Naive thymus-derived CD8-positive, alpha-beta T cell (primary cell): Measurements from ENCODE around the gene OR2H2. TPM values are rescaled to one million over a fixed set of nuclear protein-coding genes. Genes with fewer than 3 reads are reported as not detected.

ENCODE experiments used
- ATAC-seq, 2 donors: fragments of 150-1000 bp; cut with Tn5 transposase in 1 of 2; sonication (Bioruptor Pico), chemical (Tn5 transposase) in 1 of 2; 1 replicate in 1 of 2; 2 replicates in 1 of 2; pipeline ENCODE4 v1.10.0; 2021; ENCODE audit warnings: mild to moderate bottlenecking in 2 of 2, moderate library complexity in 2 of 2
- POLR2A ChIA-PET: fragments of 350-600 bp; sonication (Branson Sonifier 250); formaldehyde crosslinking; loops from one replicate; lab custom pipeline; 2021; ENCODE audit warnings: antibody characterized with exemption; lab: Charles Lee
- DNase-seq, 10 donors: peaks; one replicate each; pipeline versions ENCODE4 v3.0.0 to v3.0.0-alpha.2; 2020 to 2022
- H3K27ac Mint-ChIP-seq, 10 donors: one replicate each; pipeline ENCODE4 v1.8.0; 2020 to 2022; ENCODE audit warnings: mild to moderate bottlenecking in 10 of 10, mixed read lengths in 10 of 10, moderate library complexity in 4 of 10, inconsistent platforms in 1 of 10
- H3K27me3 Mint-ChIP-seq, 5 donors: one replicate each; pipeline ENCODE4 v1.8.0; 2021 to 2022; ENCODE audit warnings: mixed read lengths in 5 of 5
- H3K36me3 Mint-ChIP-seq, 3 donors: one replicate each; pipeline ENCODE4 v1.8.0; 2020 to 2022; ENCODE audit warnings: mixed read lengths in 3 of 3, mild to moderate bottlenecking in 2 of 3, inconsistent platforms in 1 of 3
- H3K4me1 Mint-ChIP-seq, 4 donors: one replicate each; pipeline ENCODE4 v1.8.0; 2021 to 2022; ENCODE audit warnings: mixed read lengths in 4 of 4
- H3K4me3 Mint-ChIP-seq, 10 donors: one replicate each; pipeline ENCODE4 v1.8.0; 2020 to 2022; ENCODE audit warnings: mild to moderate bottlenecking in 10 of 10, mixed read lengths in 10 of 10, moderate library complexity in 6 of 10, inconsistent platforms in 1 of 10
- H3K9me3 Mint-ChIP-seq, 9 donors: one replicate each; pipeline ENCODE4 v1.8.0; 2020 to 2022; ENCODE audit warnings: mixed read lengths in 9 of 9, mild to moderate bottlenecking in 3 of 9, inconsistent platforms in 1 of 9, moderate library complexity in 1 of 9
- polyA plus RNA-seq, 3 donors: library from polyadenylated mRNA; unstranded; fragments of 300-500 nt; fragmentation: Illumina TruSeq; gene quantifications; one replicate each; pipeline ENCODE4 v1.2.3, GENCODE V29; 2021
- total RNA-seq, 8 experiments: library from RNA in 2 of 8; stranded (reverse) in 2 of 8; gene quantifications; one replicate each; pipeline ENCODE4 v1.2.3 and lab custom pipeline; 2021 to 2026

The OR2H2 gene
- total and polyA plus RNA-seq, 5 experiments from 2014 or later = not detected

- H3K27ac Mint-ChIP-seq = no peak overlapping the region
- H3K9me3 Mint-ChIP-seq = no peaks in the 10 kb centered on the region
- POLR2A ChIA-PET = no interaction called here
- no peak overlapping the region for H3K4me3 Mint-ChIP-seq
- ATAC-seq = no peak
- peaks cover 38 to 71% (median 52%) of the 10 kb centered on the region in 5 donors for H3K27me3 Mint-ChIP-seq
- peaks cover 0 to 2% (median 0%) of the 10 kb centered on the region in 3 donors for H3K36me3 Mint-ChIP-seq
- no peak for DNase-seq
- H3K4me1 Mint-ChIP-seq = peaks cover 2 to 10% (median 6%) of the 10 kb centered on the region in 4 donors
Observed at GRCh38 chr6:29563435-29563965, 21.4 kb upstream of the OR2H2 start.

- Mint-ChIP-seq H3K4me3 (no peak overlapping the region), H3K27ac (no peak overlapping the region), H3K27me3 (peaks cover 32 to 60% (median 48%) of the 10 kb centered on the region in 5 donors), H3K36me3 (peaks cover 0 to 2% (median 0%) of the 10 kb centered on the region in 3 donors), H3K9me3 (no peaks in the 10 kb centered on the region), H3K4me1 (peaks cover 2 to 10% (median 6%) of the 10 kb centered on the region in 4 donors)
- ATAC-seq (no peak), DNase-seq (no peak)
- POLR2A ChIA-PET = no interaction called here
Observed at GRCh38 chr6:29564875-29565274, 20.0 kb upstream of the OR2H2 start.

GRCh38 chr6:29566856-29567255, 18.1 kb upstream of the OR2H2 start:
- no peaks in the 10 kb centered on the region for H3K9me3 Mint-ChIP-seq
- ATAC-seq (no peak), DNase-seq (no peak)
- POLR2A ChIA-PET = no interaction called here
- H3K4me1 Mint-ChIP-seq = peaks cover 2 to 10% (median 6%) of the 10 kb centered on the region in 4 donors
- peaks cover 28 to 61% (median 48%) of the 10 kb centered on the region in 5 donors for H3K27me3 Mint-ChIP-seq
- no peak overlapping the region for H3K4me3 Mint-ChIP-seq
- H3K36me3 Mint-ChIP-seq = peaks cover 0 to 2% (median 0%) of the 10 kb centered on the region in 3 donors
- peak overlapping the region in 1 of 10 donors; percentile 14 for H3K27ac Mint-ChIP-seq

- no peak overlapping the region for H3K27ac Mint-ChIP-seq
- no peak for DNase-seq
- H3K27me3 Mint-ChIP-seq = peaks cover 32 to 64% (median 50%) of the 10 kb centered on the region in 5 donors
- H3K36me3 Mint-ChIP-seq = peaks cover 0 to 2% (median 0%) of the 10 kb centered on the region in 3 donors
- POLR2A ChIA-PET = no interaction called here
- H3K4me3 Mint-ChIP-seq = no peak overlapping the region
- ATAC-seq = no peak
- H3K9me3 Mint-ChIP-seq = no peaks in the 10 kb centered on the region
- peaks cover 2 to 10% (median 6%) of the 10 kb centered on the region in 4 donors for H3K4me1 Mint-ChIP-seq
Observed at GRCh38 chr6:29567541-29567940, 17.4 kb upstream of the OR2H2 start.

GRCh38 chr6:29567991-29568390, 16.9 kb upstream of the OR2H2 start:
- Mint-ChIP-seq H3K27me3 (peaks cover 32 to 59% (median 47%) of the 10 kb centered on the region in 5 donors), H3K27ac (no peak overlapping the region), H3K36me3 (peaks cover 0 to 2% (median 0%) of the 10 kb centered on the region in 3 donors), H3K4me1 (peaks cover 2 to 10% (median 6%) of the 10 kb centered on the region in 4 donors), H3K4me3 (no peak overlapping the region), H3K9me3 (no peaks in the 10 kb centered on the region)
- ATAC-seq (no peak), DNase-seq (no peak)
- POLR2A ChIA-PET = no interaction called here

- H3K36me3 Mint-ChIP-seq = peaks cover 0 to 4% (median 0%) of the 10 kb centered on the region in 3 donors
- no peaks in the 10 kb centered on the region for H3K9me3 Mint-ChIP-seq
- H3K27me3 Mint-ChIP-seq = peaks cover 28 to 67% (median 56%) of the 10 kb centered on the region in 5 donors
- H3K27ac Mint-ChIP-seq = no peak overlapping the region
- POLR2A ChIA-PET = no interaction called here
- H3K4me3 Mint-ChIP-seq = no peak overlapping the region
- ATAC-seq (no peak), DNase-seq (no peak)
- no peaks in the 10 kb centered on the region for H3K4me1 Mint-ChIP-seq
Observed at GRCh38 chr6:29576056-29576455, 8.9 kb upstream of the OR2H2 start.

- no peak for ATAC-seq
- H3K9me3 Mint-ChIP-seq = no peaks in the 10 kb centered on the region
- peaks cover 24 to 54% (median 52%) of the 10 kb centered on the region in 5 donors for H3K27me3 Mint-ChIP-seq
Observed at GRCh38 chr6:29577544-29577943, 7.4 kb upstream of the OR2H2 start.

GRCh38 chr6:29589423-29590048, 4.6 kb downstream of the OR2H2 start:
- H3K36me3 Mint-ChIP-seq = no peaks in the 10 kb centered on the region
- H3K27ac Mint-ChIP-seq = no peak overlapping the region
- H3K27me3 Mint-ChIP-seq = peaks cover 26 to 55% (median 29%) of the 10 kb centered on the region in 5 donors
- no peaks in the 10 kb centered on the region for H3K9me3 Mint-ChIP-seq
- DNase-seq (peak in 9 of 10 donors; percentile 27 to 72 (median 54)), ATAC-seq (peak; percentile 66 to 68)
- H3K4me1 Mint-ChIP-seq = peaks cover 0 to 6% (median 0%) of the 10 kb centered on the region in 4 donors
- POLR2A ChIA-PET = no interaction called here
- no peak overlapping the region for H3K4me3 Mint-ChIP-seq

More at GRCh38 chr6:29577544-29577943, 7.4 kb upstream of the OR2H2 start:
- Mint-ChIP-seq H3K4me1 (no peaks in the 10 kb centered on the region), H3K4me3 (no peak overlapping the region), H3K27ac (no peak overlapping the region), H3K36me3 (peaks cover 0 to 4% (median 0%) of the 10 kb centered on the region in 3 donors)
- no peak for DNase-seq
- POLR2A ChIA-PET = no interaction called here

- peaks cover 27 to 48% (median 31%) of the 10 kb centered on the region in 5 donors for H3K27me3 Mint-ChIP-seq
- no peak overlapping the region for H3K4me3 Mint-ChIP-seq
- H3K4me1 Mint-ChIP-seq = peaks cover 0 to 6% (median 0%) of the 10 kb centered on the region in 4 donors
- POLR2A ChIA-PET = no interaction called here
- DNase-seq (no peak), ATAC-seq (no peak)
- H3K9me3 Mint-ChIP-seq = no peaks in the 10 kb centered on the region
- no peaks in the 10 kb centered on the region for H3K36me3 Mint-ChIP-seq
- no peak overlapping the region for H3K27ac Mint-ChIP-seq
Observed at GRCh38 chr6:29590218-29590808, 5.4 kb downstream of the OR2H2 start.

GRCh38 chr6:29591677-29592076, 6.8 kb downstream of the OR2H2 start:
- peaks cover 22 to 39% (median 26%) of the 10 kb centered on the region in 5 donors for H3K27me3 Mint-ChIP-seq
- H3K36me3 Mint-ChIP-seq = no peaks in the 10 kb centered on the region
- H3K9me3 Mint-ChIP-seq = no peaks in the 10 kb centered on the region
- ATAC-seq (no peak), DNase-seq (no peak)
- H3K4me3 Mint-ChIP-seq = no peak overlapping the region
- H3K27ac Mint-ChIP-seq = no peak overlapping the region
- H3K4me1 Mint-ChIP-seq = peaks cover 0 to 6% (median 0%) of the 10 kb centered on the region in 4 donors
- POLR2A ChIA-PET = no interaction called here

- DNase-seq (no peak), ATAC-seq (no peak)
- peaks cover 0 to 6% (median 0%) of the 10 kb centered on the region in 4 donors for H3K4me1 Mint-ChIP-seq
- H3K36me3 Mint-ChIP-seq = no peaks in the 10 kb centered on the region
- POLR2A ChIA-PET = no interaction called here
- no peak overlapping the region for H3K4me3 Mint-ChIP-seq
- H3K9me3 Mint-ChIP-seq = no peaks in the 10 kb centered on the region
- no peak overlapping the region for H3K27ac Mint-ChIP-seq
- H3K27me3 Mint-ChIP-seq = peaks cover 12 to 26% (median 17%) of the 10 kb centered on the region in 5 donors
Observed at GRCh38 chr6:29593199-29593855, 8.4 kb downstream of the OR2H2 start.

GRCh38 chr6:29596381-29596900, 11.5 kb downstream of the OR2H2 start:
- H3K9me3 Mint-ChIP-seq = no peaks in the 10 kb centered on the region
- peaks cover 4 to 10% (median 7%) of the 10 kb centered on the region in 5 donors for H3K27me3 Mint-ChIP-seq
- no peak overlapping the region for H3K4me3 Mint-ChIP-seq
- no peaks in the 10 kb centered on the region for H3K36me3 Mint-ChIP-seq
- no peaks in the 10 kb centered on the region for H3K4me1 Mint-ChIP-seq
- POLR2A ChIA-PET = no interaction called here
- DNase-seq (no peak), ATAC-seq (no peak)
- no peak overlapping the region for H3K27ac Mint-ChIP-seq
